ENCODE results near the gene SDR39U1. TPM values are rescaled to one million over a fixed set of nuclear protein-coding genes. Genes with fewer than 3 reads are reported as not detected.

SDR39U1 gene
- total RNA-seq: 17.5 and 25.7 TPM in 2 replicates

DNA sequence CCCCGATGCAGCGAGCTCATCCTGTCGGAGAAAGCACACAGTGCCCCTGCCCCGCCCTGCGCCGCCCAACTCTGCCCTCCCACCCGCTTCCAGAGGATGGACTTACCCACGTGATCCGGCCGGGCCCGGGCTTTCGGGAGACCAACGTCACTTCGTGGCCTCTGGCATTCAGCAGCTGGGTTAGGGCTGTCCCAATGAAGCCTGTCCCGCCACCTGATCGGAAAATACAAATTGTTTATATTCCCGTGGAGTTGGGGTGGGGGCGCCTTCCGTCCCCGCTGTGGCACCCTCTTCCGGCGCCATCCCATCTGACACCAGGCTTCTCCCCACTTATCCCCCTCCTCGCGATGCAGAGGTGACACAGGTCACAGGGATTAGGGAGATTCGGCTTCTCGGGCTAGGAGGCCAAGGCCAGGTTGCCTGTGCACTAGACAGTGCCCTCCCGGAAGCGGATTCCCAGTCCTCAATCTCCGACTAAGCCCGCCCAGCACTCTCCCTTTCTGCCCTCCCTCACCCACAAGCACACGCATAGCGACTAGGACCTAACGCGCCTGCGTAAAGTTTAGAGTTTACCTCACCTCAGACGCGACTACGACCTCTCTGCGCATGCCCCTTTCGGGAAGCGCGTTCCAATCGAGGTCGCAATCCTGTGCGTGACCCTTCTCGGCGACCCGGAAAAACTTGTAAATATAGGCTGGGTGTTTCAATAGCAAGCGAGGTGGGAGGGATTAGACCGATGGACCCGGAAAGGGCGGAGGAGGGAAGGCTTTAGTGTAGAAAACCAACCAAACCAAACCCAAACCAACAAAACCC, at the start of gene SDR39U1:
SDR39U1 (minus strand) TSS at position 537 of the 813 bp plus-strand sequence; CDS start at position 530, 7 bp downstream.

GRCh38 chr14:24429395-24430142, 13.0 kb downstream of the SDR39U1 start, which contains the start of the genes CBLN3 and KHNYN:
TSS of gene CBLN3 (minus strand) at chr14:24429668. CDS start at chr14:24429054, 614 bp downstream.
TSS of gene KHNYN (plus strand) at chr14:24429954. CDS start at chr14:24430731, 777 bp downstream.

GRCh38 chr14:24398653-24399446, 43.7 kb downstream of the SDR39U1 start, which contains the start of gene NYNRIN:
TSS of gene NYNRIN (plus strand) at chr14:24399003. CDS start at chr14:24399247, 244 bp downstream.

Other genes with a start within 250 kb of the SDR39U1 start
- gene TM9SF1, start 247.3 kb downstream of the SDR39U1 start, total RNA-seq: 67.5 and 79.2 TPM in 2 replicates
- 0.13 TPM in 1 of 2 replicates, not detected in the other for gene TSSK4, start 237.1 kb downstream of the SDR39U1 start, total RNA-seq
- gene CHMP4A, start 229.3 kb downstream of the SDR39U1 start, total RNA-seq: 37.2 and 42.5 TPM in 2 replicates
- gene MDP1, start 226.7 kb downstream of the SDR39U1 start, total RNA-seq: 18.0 and 22.0 TPM in 2 replicates
- 189 and 190 TPM in 2 replicates for gene NEDD8, start 210.4 kb downstream of the SDR39U1 start, total RNA-seq
- gene GMPR2, start 209.8 kb downstream of the SDR39U1 start, total RNA-seq: 60.1 and 72.7 TPM in 2 replicates
- 47.3 and 57.3 TPM in 2 replicates for gene TINF2, start 200.2 kb downstream of the SDR39U1 start, total RNA-seq
- 0.52 and 1.8 TPM in 2 replicates for gene TGM1, start 179.6 kb downstream of the SDR39U1 start, total RNA-seq
- 19.6 and 28.6 TPM in 2 replicates for gene RABGGTA, start 171.2 kb downstream of the SDR39U1 start, total RNA-seq
- 17.3 and 21.1 TPM in 2 replicates for gene DHRS1, start 143.0 kb downstream of the SDR39U1 start, total RNA-seq
- gene NOP9, start 142.9 kb downstream of the SDR39U1 start, total RNA-seq: 18.2 and 18.6 TPM in 2 replicates
- 0.16 and 1.9 TPM in 2 replicates for gene CIDEB, start 134.8 kb downstream of the SDR39U1 start, total RNA-seq
- 1.2 and 2.3 TPM in 2 replicates for gene LTB4R2, start 132.6 kb downstream of the SDR39U1 start, total RNA-seq
- gene LTB4R, start 131.3 kb downstream of the SDR39U1 start, total RNA-seq: 0.91 and 2.1 TPM in 2 replicates
- 0.39 and 0.88 TPM in 2 replicates for gene ADCY4, start 107.7 kb downstream of the SDR39U1 start, total RNA-seq
- 0.65 TPM in 1 of 2 replicates, not detected in the other for gene RIPK3, start 102.8 kb downstream of the SDR39U1 start, total RNA-seq
- 36.1 and 111 TPM in 2 replicates for gene NFATC4, start 74.6 kb downstream of the SDR39U1 start, total RNA-seq
- 9.7 and 33.2 TPM in 2 replicates for gene NYNRIN, start 43.8 kb downstream of the SDR39U1 start, total RNA-seq
- 1.6 and 5.3 TPM in 2 replicates for gene CBLN3, start 13.1 kb downstream of the SDR39U1 start, total RNA-seq
- 33.4 TPM in 2 replicates for gene KHNYN, start 12.8 kb downstream of the SDR39U1 start, total RNA-seq
- not detected in 2 replicates for gene CMA1, start 65.5 kb upstream of the SDR39U1 start, total RNA-seq
- not detected in 2 replicates for gene CTSG, start 133.5 kb upstream of the SDR39U1 start, total RNA-seq
- not detected in 2 replicates for gene GZMH, start 166.9 kb upstream of the SDR39U1 start, total RNA-seq
- gene GZMB, start 191.4 kb upstream of the SDR39U1 start, total RNA-seq: not detected in 2 replicates

Data from epithelial cell of alveolus of lung (primary cell).